Pancreas (tissue), 10 donors: ENCODE results near the gene RELL1. TPM values are rescaled to one million over a fixed set of nuclear protein-coding genes. Genes with fewer than 3 reads are reported as not detected.

Experiments used
- ATAC-seq, 4 donors: fragments of 200-7000 bp; cut with Tn5 transposase; one replicate each; pipeline versions ENCODE4 v1.8.0 to v1.9.1; 2020; ENCODE audit warnings: mild to moderate bottlenecking in 4 of 4, moderate library complexity in 4 of 4
- DNase-seq, 6 donors: peaks; one replicate each; pipeline ENCODE4 v3.0.0-alpha.2; 2020
- FAIRE-seq: peaks from 2 replicates; lab custom pipeline; 2012; peaks lifted over from hg19 to GRCh38; lab: Jason Lieb, UNC
- H3K27ac ChIP-seq, 4 donors: fragments of 200-600 bp; sonication (generic); 1 replicate in 3 of 4; 2 replicates in 1 of 4; pipeline versions ENCODE4 v1.5.0 to v1.8.0; 2020
- H3K27me3 ChIP-seq, 4 donors: fragments of 200-600 bp; one replicate each; pipeline ENCODE4 v1.8.0; 2021
- H3K36me3 ChIP-seq, 3 donors: fragments of 200-600 bp; sonication (generic) in 1 of 3; one replicate each; pipeline versions ENCODE4 v1.5.0 to v1.8.0; 2020 to 2021
- H3K4me1 ChIP-seq, 3 donors: fragments of 200-600 bp; one replicate each; pipeline ENCODE4 v1.8.0; 2021
- H3K4me3 ChIP-seq, 4 donors: fragments of 200-600 bp; sonication (generic) in 2 of 4; one replicate each; pipeline versions ENCODE4 v1.5.0 to v1.8.0; 2020 to 2021
- H3K9me3 ChIP-seq, 4 donors: fragments of 200-600 bp; one replicate each; pipeline ENCODE4 v1.8.0; 2021
- WGBS, 2 donors: extraction: QIAGEN DNeasy Blood & Tissue Kit; methylation state at CpG; one replicate each; pipeline ENCODE4 v1.1.7; 2013; 5-methylcytosine and 5-hydroxymethylcytosine counted together
- intact Hi-C, 3 donors: fragments of 100-400 bp; cut with DNase I; formaldehyde crosslinking; loops; one replicate each; pipeline versions ENCODE4 v1.11.1 to v1.14.2; 2022
- polyA plus RNA-seq, 2 donors: library from polyadenylated mRNA; stranded (reverse); fragments of 200-250 nt; gene quantifications; one replicate each; pipeline ENCODE4 v1.2.3, GENCODE V29; 2013
- total RNA-seq, 6 donors: library from RNA; stranded (reverse); fragmentation: NEBNext Ultra II Directional in 4 of 6; extraction: Animal tissue kit (Norgen Biotek cat#: 25700) in 4 of 6; gene quantifications; one replicate each; pipeline versions ENCODE4 v1.2.1 to v1.2.4, GENCODE V29; 2021 to 2023
- TF ChIP-seq, protein P1 (sequence below), 4 donors: fragments of 200-600 bp; sonication (generic) in 3 of 4; IDR thresholded peaks; one replicate each; pipeline versions ENCODE4 v1.5.0 to v1.8.0; 2021; ENCODE audit warnings: antibody characterized with exemption in 4 of 4
- donor health status: healthy with polysubstance abuse.
- donor health status: DM: no; HTN: no; CAD: no; lungs with moderate emphysema.
- donor health status: DM: no; HTN: no; CAD: no.
- donor health status: control.
- donor health status: control.
- donor health status: Bipolar disorder and iron deficiency.
- donor health status: DM: yes; HTN: yes; CAD: no.
- donor health status: DM: no; HTN: no; CAD: no.
- donor health status: DM: no; HTN: no; CAD: no.
- donor health status: DM: yes; HTN: yes; CAD: no.

The RELL1 gene
- total and polyA plus RNA-seq, 8 donors = 0.38 to 17.1 (median 4.7) TPM

DNA sequence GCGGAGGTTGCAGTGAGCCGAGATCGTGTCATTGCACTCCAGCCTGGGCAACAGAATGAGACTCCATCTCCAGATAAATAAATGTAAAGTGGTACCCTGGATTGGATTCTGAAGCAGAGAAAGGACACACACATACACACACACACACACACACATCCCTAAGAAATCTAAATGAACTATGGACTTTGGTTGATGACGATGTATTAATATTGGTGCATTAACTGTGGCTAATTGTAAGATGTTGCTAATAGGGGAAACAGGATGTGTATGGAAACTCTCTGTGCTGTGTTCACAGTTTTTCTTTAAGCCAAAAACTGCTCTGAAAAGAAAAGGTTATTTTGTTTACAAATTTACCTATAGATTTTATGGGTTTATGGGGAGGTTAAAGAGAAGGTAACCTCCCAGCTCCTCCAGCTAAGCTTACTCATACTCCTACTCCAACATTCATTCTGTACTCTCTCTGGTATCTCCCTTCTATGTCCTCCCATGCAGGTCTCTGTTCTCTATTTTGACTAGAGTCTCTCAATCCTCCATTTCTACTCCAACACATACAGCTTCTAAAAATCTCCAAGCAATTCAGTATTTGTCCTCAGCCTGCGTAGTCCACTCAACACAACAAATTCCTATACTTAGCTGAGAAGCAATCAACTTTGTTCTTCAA is 46.5 kb upstream of the RELL1 start:
- FAIRE-seq (no peak), ATAC-seq (no peak), DNase-seq (no peak)
- H3K27me3 ChIP-seq = no peaks in the 10 kb centered on the region
- intact Hi-C loops = no loop called here
- no peaks in the 10 kb centered on the region for H3K4me1 ChIP-seq
- H3K9me3 ChIP-seq = no peaks in the 10 kb centered on the region
- WGBS, 2 donors = 91 to 95% methylated on average over 5 of the region's 5 CpGs
- H3K4me3 ChIP-seq = no peak overlapping the region
- H3K27ac ChIP-seq = no peak overlapping the region
- no peaks in the 10 kb centered on the region for H3K36me3 ChIP-seq
- TF ChIP-seq, protein P1, sequence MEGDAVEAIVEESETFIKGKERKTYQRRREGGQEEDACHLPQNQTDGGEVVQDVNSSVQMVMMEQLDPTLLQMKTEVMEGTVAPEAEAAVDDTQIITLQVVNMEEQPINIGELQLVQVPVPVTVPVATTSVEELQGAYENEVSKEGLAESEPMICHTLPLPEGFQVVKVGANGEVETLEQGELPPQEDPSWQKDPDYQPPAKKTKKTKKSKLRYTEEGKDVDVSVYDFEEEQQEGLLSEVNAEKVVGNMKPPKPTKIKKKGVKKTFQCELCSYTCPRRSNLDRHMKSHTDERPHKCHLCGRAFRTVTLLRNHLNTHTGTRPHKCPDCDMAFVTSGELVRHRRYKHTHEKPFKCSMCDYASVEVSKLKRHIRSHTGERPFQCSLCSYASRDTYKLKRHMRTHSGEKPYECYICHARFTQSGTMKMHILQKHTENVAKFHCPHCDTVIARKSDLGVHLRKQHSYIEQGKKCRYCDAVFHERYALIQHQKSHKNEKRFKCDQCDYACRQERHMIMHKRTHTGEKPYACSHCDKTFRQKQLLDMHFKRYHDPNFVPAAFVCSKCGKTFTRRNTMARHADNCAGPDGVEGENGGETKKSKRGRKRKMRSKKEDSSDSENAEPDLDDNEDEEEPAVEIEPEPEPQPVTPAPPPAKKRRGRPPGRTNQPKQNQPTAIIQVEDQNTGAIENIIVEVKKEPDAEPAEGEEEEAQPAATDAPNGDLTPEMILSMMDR (IDR thresholded peaks at IDR 0.05) = no peak

DNA sequence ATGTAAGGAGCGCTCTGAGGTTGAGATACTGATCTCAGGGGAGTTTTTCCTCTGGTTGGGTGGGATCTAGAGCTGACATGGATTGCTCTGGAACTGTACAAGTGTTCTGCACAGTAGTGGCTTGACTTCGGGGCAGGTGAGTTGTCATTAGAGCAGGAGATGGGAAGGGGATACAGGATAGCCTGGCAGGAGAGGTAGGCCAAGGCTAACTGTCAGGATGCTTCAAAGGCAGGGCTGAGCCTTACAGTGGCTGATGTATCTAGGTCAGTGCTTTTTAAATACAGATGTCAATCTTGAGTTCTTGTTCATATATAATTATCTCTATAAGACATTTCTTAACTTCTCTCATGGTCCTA is 43.5 kb upstream of the RELL1 start:
- Histone ChIP-seq H3K4me1 (no peaks in the 10 kb centered on the region), H3K9me3 (no peaks in the 10 kb centered on the region), H3K27me3 (no peaks in the 10 kb centered on the region), H3K27ac (no peak overlapping the region), H3K4me3 (no peak overlapping the region), H3K36me3 (no peaks in the 10 kb centered on the region)
- intact Hi-C loops = no loop called here
- TF ChIP-seq, protein P1 (IDR thresholded peaks at IDR 0.05) = no peak
- no peak for FAIRE-seq
- no peak for DNase-seq
- 89 to 97% methylated on average over 2 of the region's 2 CpGs for WGBS, 2 donors
- ATAC-seq = no peak

DNA sequence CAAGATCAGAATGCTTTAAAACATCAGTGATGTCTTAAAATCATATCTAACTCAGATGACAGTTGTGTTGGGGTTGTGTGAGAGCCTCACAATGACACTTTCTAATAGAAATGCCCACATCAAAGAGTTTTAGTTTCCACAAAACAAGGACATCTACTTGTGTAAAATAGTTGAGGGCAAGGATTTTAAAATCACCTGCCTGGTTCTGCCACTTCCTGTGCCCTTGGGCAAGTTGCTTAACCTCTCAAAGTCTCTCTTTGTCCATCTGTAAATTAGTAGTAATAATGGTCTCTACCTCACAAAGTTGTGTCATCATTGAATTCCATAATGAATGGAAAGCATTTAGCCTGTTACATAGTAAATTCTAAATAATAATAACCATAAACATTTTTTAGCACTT is 41.9 kb upstream of the RELL1 start:
- no peak for DNase-seq
- no peak overlapping the region for H3K27ac ChIP-seq
- intact Hi-C loops = no loop called here

DNA sequence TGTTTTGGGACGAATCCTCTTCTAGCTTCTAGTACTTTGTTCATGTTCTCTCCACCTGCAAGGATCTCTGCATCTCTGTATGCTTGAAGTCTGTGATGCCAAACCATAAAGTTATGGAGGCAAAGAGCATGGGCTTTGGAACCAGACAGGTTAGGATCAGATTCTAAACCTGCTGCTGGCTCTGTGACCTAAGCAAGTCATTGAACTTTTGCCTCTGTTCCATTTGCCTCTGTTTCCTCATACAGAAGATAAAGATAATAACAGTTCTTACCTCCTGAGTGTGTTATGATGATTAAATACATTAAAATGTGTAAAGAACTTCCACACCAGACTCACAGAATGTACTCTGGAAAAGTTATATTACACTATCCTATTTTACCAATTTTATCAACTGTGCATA is 41.5 kb upstream of the RELL1 start:
- TF ChIP-seq, protein P1 (IDR thresholded peaks at IDR 0.05) = no peak
- no peaks in the 10 kb centered on the region for H3K4me1 ChIP-seq
- 74 to 80% methylated on average over 1 of the region's 1 CpG for WGBS, 2 donors
- H3K36me3 ChIP-seq = no peaks in the 10 kb centered on the region
- no peak overlapping the region for H3K27ac ChIP-seq
- DNase-seq (no peak), FAIRE-seq (no peak), ATAC-seq (no peak)
- intact Hi-C loops = no loop called here
- H3K9me3 ChIP-seq = no peaks in the 10 kb centered on the region
- H3K4me3 ChIP-seq = no peak overlapping the region
- no peaks in the 10 kb centered on the region for H3K27me3 ChIP-seq

More for the DNA sequence above, 41.9 kb upstream of the RELL1 start:
- FAIRE-seq (no peak), ATAC-seq (no peak)
- H3K36me3 ChIP-seq = no peaks in the 10 kb centered on the region
- H3K27me3 ChIP-seq = no peaks in the 10 kb centered on the region
- TF ChIP-seq, protein P1 (IDR thresholded peaks at IDR 0.05) = no peak
- no peaks in the 10 kb centered on the region for H3K4me1 ChIP-seq
- H3K4me3 ChIP-seq = no peak overlapping the region
- no peaks in the 10 kb centered on the region for H3K9me3 ChIP-seq

DNA sequence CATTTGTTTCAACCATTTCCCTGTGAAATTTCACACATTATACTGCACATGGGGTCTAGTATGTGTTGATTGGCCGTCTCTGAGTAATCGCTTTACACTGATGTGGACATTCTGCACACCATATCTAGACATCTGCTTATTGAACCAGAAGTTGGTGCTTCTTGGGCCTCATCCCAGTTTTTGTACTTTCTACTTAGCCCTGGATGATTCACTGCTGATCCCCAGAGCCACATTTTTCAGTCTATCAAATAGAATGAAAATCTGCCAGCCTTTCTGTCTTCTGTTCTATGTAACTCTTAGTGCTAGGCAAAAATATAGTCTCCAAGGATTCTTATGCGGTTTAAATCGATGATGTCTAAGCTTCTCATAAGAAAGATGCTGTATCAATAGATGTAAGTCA is 40.5 kb upstream of the RELL1 start:
- Histone ChIP-seq H3K4me3 (no peak overlapping the region), H3K27me3 (no peaks in the 10 kb centered on the region), H3K27ac (no peak overlapping the region), H3K9me3 (no peaks in the 10 kb centered on the region), H3K36me3 (no peaks in the 10 kb centered on the region), H3K4me1 (peaks cover 0 to 3% (median 0%) of the 10 kb centered on the region in 3 donors)
- WGBS, 2 donors = 87 to 94% methylated on average over 4 of the region's 4 CpGs
- TF ChIP-seq, protein P1 (IDR thresholded peaks at IDR 0.05) = no peak
- intact Hi-C loops = no loop called here
- FAIRE-seq = no peak
- DNase-seq = no peak
- no peak for ATAC-seq
